ENCODE data around the gene ACVR1B.

ACVR1B gene

GRCh38 chr12:51943346-51943745, 8.2 kb upstream of the ACVR1B start:
- no peak for DNase-seq (ENCODE audit: low spot score)

- DNase-seq (ENCODE audit: low spot score) = no peak
These were observed 6.8 kb upstream of the ACVR1B start for GRCh38 chr12:51944608-51945233.

GRCh38 chr12:51947246-51947996, 4.1 kb upstream of the ACVR1B start:
- no peak for DNase-seq (ENCODE audit: low spot score)

- DNase-seq (ENCODE audit: low spot score) = no peak
These were observed 3.4 kb upstream of the ACVR1B start for GRCh38 chr12:51948066-51948465.

- no peak for DNase-seq (ENCODE audit: low spot score)
These were observed 2.0 kb upstream of the ACVR1B start for GRCh38 chr12:51949342-51950030.

GRCh38 chr12:51950682-51951198, 759 bp upstream of the ACVR1B start:
- no peak for DNase-seq (ENCODE audit: low spot score)

- no peak for DNase-seq (ENCODE audit: low spot score)
These were observed 584 bp downstream of the ACVR1B start for GRCh38 chr12:51951843-51952722.

GRCh38 chr12:51953089-51953488, 1.6 kb downstream of the ACVR1B start:
- no peak for DNase-seq (ENCODE audit: low spot score)

- DNase-seq (ENCODE audit: low spot score) = no peak
These were observed 2.4 kb downstream of the ACVR1B start for GRCh38 chr12:51953864-51954263.

- no peak for DNase-seq (ENCODE audit: low spot score)
These were observed 3.3 kb downstream of the ACVR1B start for GRCh38 chr12:51954561-51955361.

- no peak for DNase-seq (ENCODE audit: low spot score)
These were observed 4.2 kb downstream of the ACVR1B start for GRCh38 chr12:51955702-51956101.

- DNase-seq (ENCODE audit: low spot score) = no peak
These were observed 7.0 kb downstream of the ACVR1B start for GRCh38 chr12:51958542-51958941.

- no peak for DNase-seq (ENCODE audit: low spot score)
These were observed 7.7 kb downstream of the ACVR1B start for GRCh38 chr12:51959211-51959610.

- no peak for DNase-seq (ENCODE audit: low spot score)
These were observed 8.4 kb downstream of the ACVR1B start for GRCh38 chr12:51959921-51960320.

GRCh38 chr12:51960488-51960887, 9.0 kb downstream of the ACVR1B start:
- no peak for DNase-seq (ENCODE audit: low spot score)

- no peak for DNase-seq (ENCODE audit: low spot score)
These were observed 9.4 kb downstream of the ACVR1B start for GRCh38 chr12:51960890-51961289.

GRCh38 chr12:51961834-51962233, 10.3 kb downstream of the ACVR1B start:
- DNase-seq (ENCODE audit: low spot score) = no peak

- no peak for DNase-seq (ENCODE audit: low spot score)
These were observed 11.2 kb downstream of the ACVR1B start for GRCh38 chr12:51962737-51963136.

GRCh38 chr12:51963477-51963876, 12.0 kb downstream of the ACVR1B start:
- DNase-seq (ENCODE audit: low spot score) = no peak

GRCh38 chr12:51969643-51970042, 18.1 kb downstream of the ACVR1B start:
- DNase-seq (ENCODE audit: low spot score) = no peak

Data from Ammon's horn (tissue), 1 donor.